ENCODE results near the gene NAGS.
"Not testable (repeated sequence)": the region's sequence is repeated elsewhere in the genome, so short reads cannot be mapped to it uniquely, and the experiment has no call there.

NAGS gene

GRCh38 chr17:44039829-44040635, 35.6 kb downstream of the NAGS start:
- no peak for DNase-seq

GRCh38 chr17:44043272-44043696, 38.9 kb downstream of the NAGS start:
- DNase-seq, result no peak

GRCh38 chr17:44044071-44044470, 39.6 kb downstream of the NAGS start:
- DNase-seq, result no peak

DNA sequence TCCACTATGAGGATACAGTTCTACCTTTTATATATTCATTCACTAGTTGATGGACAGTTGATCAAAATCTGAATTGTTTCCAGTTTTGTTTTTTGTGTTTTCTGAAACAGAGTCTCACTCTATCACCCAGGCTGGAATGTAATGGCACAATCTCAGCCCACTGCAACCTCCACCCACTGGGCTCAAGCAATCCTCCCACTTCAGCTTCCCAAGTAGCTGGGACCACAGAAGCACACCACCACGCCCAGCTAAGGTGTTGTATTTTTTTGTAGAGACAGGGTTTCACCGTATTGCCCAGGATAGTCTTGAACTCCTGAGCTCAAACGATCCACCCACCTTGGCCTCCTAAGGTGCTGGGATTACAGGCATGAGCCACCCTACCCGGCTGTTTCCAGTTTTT, 41.1 kb downstream of the NAGS start:
- DNase-seq, result no peak

- not testable (repeated sequence) for DNase-seq
Measured at GRCh38 chr17:44046893-44047292, 42.5 kb downstream of the NAGS start.

DNA sequence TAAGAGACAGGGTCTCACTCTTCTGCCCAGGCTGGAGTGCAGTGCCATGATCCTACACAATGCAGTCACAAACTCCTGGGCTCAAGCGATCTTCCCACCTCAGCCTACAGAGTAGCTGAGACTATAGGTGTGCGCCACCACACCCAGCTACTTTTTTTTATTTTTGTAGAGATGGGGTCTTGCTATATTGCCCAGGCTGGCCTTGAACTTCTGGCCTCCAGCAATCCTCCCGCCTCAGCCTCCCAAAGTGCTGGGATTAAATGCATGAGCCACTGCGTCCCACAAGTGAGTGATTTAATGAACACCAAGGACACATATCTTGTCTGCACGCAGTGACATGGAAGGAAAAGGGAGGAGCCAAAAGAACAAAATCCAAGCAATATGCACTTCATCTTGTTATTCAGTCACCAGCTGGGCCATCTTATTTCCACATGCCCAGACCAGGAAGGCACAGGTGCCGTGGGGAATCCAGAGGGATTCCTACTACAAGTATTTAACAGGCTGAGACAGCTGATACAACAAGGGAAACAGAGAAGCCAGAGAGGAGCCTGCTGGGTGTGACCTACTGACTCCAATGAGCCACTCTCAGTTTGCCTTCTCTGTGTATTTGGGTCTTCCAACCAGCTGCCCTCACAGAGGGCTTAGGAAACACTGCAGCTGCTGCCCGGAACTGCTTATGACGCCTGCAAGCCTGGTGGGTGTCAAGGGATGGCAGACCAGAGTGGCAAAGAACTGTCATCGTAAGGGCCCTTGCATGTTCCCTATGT, 45.1 kb downstream of the NAGS start:
- no peak for DNase-seq

DNA sequence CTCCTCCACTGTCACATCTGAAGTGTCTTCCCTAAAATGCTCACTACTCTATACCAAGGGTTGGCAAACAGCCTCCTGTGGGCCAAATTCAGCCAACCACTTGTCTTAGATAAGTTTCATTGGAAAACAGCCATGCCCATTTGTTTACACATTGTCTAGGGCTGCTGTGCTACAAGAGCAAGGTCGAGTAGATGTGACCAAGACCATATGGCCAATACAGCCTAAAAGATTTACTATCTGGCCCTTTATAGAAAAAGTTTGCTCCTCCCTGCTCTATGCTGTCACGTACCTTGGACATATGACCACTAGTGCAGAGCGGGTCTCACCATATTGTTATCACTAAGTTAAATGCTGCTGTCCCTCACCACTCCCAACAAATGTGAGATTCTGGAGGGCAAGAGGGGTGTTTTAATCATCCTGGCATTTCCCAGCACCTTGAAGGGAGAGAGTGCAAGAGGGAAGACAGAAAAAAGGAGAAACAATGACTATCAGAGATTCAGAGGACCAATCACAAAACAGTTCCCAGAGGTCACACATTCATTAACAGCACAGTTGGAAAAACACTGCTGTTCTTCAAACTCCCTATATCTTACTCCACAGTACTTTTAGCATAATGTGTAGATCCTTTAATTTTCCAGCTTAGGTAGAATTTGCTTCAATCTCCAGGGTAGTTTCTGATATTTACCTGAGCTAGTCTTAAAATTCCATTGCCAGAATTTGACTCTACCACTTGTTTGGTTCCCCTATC, 48.9 kb downstream of the NAGS start:
- DNase-seq, result peak in 1 of 3 experiments; percentile 17

Measured in NCI-H1417 (cell line).